ENCODE measurements around the gene CACTIN. TPM values are rescaled to one million over a fixed set of nuclear protein-coding genes. Genes with fewer than 3 reads are reported as not detected.
"Not testable (repeated sequence)": the region's sequence is repeated elsewhere in the genome, so short reads cannot be mapped to it uniquely, and the experiment has no call there.

CACTIN gene
- polyA plus RNA-seq, 3 donors from 2014 or later = 1.4 to 18.0 (median 5.6) TPM

DNA sequence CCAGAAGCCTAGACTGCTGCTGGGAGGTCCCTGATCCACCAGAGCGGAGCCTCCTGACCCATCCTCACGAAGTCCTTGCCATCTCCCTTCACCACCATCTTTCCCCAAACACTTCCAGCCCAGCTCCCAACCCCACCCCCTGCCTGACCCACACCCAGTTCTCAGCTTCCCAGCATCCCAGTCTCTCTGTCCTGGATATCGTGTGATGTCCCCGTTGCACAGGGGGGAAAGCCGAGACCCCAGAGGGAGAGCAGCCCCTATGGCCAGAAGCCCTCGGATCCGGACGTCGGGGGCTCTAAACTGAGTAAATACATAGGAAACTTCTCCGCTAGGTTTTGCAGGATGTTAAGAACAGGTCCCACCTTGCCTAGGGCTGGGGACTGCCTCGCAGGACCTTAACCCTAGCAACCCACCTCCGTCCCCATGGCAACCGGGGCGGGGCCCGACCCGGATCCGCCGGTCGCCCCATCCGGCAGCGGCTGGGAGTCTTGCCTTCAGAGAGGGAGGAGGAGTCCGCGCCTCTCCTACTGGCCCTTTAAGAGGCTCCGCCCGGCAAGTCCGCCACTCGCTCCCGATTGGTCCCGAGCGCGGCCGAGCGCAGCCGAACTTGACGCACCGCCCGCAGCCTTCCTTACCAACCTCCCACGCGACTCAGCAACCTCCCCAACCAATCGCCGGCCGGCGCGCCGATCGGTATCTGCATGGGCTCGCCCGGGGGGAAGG lies 54.3 kb downstream of the CACTIN start:
- H3K4me3 Mint-ChIP-seq = peak overlapping the region; percentile 73 to 85 (median 79)
- peaks cover 0 to 6% (median 0%) of the 10 kb centered on the region in 3 donors for H3K36me3 Mint-ChIP-seq
- no peaks in the 10 kb centered on the region for H3K9me3 Mint-ChIP-seq
- H3K27me3 Mint-ChIP-seq (ENCODE audit: low read depth in 3 of 3) = peaks cover 0 to 8% (median 4%) of the 10 kb centered on the region in 3 donors
- peaks cover 11 to 13% of the 10 kb centered on the region in 2 donors for H3K4me1 Mint-ChIP-seq
- DNase-seq = peak; percentile 97 to 98 (median 98)
- peak overlapping the region in 4 of 6 donors; percentile 36 to 77 (median 61) for H3K27ac Mint-ChIP-seq

DNA sequence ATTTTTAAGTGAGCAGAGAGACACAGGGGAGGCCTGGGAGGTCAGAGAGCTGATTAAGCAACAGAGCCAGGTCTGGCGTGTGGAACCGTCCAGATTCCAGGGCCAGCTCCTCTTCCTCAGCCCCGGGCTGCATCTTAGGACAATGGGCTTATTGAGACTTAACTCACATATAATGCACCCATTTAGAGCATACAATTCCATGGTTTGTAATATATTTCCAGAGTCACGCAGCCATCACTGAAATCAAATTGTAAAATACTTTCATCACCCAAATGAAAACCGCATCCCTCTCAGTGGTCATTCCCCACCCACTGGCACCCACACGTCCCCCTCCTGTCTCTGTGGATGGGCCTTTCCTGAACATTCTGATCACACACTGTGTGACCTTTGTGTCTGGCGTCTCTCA lies 56.0 kb downstream of the CACTIN start:
- no peak overlapping the region for H3K4me3 Mint-ChIP-seq
- peaks cover 0 to 8% (median 4%) of the 10 kb centered on the region in 3 donors for H3K27me3 Mint-ChIP-seq (ENCODE audit: low read depth in 3 of 3)
- peak overlapping the region in 1 of 6 donors; percentile 58 for H3K27ac Mint-ChIP-seq
- no peak for DNase-seq
- H3K36me3 Mint-ChIP-seq = peaks cover 0 to 6% (median 0%) of the 10 kb centered on the region in 3 donors
- H3K9me3 Mint-ChIP-seq = no peaks in the 10 kb centered on the region
- H3K4me1 Mint-ChIP-seq = peaks cover 11 to 13% of the 10 kb centered on the region in 2 donors

DNA sequence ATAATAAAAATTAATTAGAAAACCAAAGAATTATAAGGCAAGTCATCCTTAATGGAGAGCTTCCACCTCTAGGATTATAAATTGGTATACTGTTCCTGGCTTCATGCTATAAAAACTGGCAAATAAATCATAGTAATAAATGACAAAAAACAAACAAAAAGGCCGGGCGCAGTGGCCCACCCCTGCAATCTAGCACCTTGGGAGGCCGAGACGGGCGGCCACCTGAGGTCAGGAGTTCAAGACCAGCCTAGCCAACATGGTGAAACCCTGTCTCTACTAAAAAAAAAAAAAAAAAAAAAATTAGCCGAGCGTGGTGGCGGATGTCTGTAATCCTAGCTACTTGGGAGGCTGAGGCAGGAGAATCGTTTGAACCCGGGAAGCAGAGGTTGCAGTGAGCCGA lies 56.5 kb downstream of the CACTIN start:
- H3K36me3 Mint-ChIP-seq; H3K9me3 Mint-ChIP-seq; H3K27ac Mint-ChIP-seq; H3K27me3 Mint-ChIP-seq (ENCODE audit: low read depth in 3 of 3); DNase-seq; H3K4me3 Mint-ChIP-seq: not testable (repeated sequence)
- peaks cover 9 to 11% of the 10 kb centered on the region in 2 donors for H3K4me1 Mint-ChIP-seq

DNA sequence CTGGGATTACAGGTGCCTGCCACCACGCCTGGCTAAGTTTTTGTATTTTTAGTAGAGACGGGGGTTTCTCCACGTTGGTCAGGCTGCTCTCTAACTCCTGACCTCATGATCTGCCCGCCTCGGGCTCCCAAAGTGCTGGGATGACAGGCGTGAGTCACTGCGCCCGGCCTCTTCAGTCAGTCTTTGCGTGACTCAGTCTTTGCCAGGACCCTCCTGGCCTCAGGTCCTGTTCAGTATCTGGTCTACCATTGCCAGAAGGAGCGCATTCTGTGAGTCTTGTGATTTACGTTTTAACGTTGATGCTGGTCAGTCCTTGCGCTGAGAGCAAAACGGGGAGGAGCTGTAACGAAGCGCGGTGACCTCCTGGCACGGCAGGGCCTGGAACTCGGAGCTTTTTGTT lies 61.5 kb downstream of the CACTIN start:
- Mint-ChIP-seq H3K27me3 (ENCODE audit: low read depth in 3 of 3) (no peaks in the 10 kb centered on the region), H3K36me3 (no peaks in the 10 kb centered on the region), H3K9me3 (no peaks in the 10 kb centered on the region), H3K4me3 (no peak overlapping the region), H3K27ac (no peak overlapping the region), H3K4me1 (no peaks in the 10 kb centered on the region)
- no peak for DNase-seq

DNA sequence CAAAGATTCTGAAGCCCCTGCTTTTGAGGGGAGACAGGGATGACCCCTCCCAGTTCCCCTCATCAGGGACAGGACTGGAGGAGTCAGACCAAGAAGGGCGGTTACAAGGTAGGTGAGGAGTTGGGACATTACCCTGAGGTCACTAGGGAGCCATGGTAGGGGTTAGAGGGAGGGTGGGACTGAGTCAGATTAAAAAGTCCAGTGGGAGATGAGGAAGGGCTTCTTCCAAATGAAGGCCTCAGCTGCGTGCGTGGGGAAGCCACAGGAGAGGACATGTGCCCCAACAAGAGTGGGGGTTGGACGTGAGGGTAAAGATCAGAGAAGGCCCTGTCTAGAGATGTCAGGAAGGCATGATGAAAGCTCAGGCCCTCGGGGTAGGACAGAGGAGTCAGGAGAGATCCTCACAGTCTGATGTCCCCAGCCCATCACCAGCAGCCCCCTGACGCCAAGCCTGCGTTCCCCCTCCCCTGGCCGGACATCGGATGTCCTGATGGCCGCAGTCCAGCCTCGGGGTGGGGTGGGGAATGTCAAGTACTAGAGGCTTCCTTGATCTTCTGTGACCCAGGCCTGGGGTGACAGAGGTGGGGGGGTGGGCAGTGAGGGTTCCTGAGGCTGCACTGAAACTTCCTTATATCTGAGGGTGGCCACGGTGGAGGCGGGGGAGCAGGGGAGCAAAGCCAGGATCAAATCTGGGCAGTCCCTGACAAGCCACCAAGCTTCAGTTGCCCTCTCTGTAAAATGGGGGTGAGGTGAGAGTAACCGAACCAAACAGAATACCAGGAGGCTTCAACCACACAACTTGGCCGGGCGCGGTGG lies 62.7 kb downstream of the CACTIN start:
- Mint-ChIP-seq H3K27ac (no peak overlapping the region), H3K9me3 (no peaks in the 10 kb centered on the region), H3K27me3 (ENCODE audit: low read depth in 3 of 3) (no peaks in the 10 kb centered on the region), H3K36me3 (no peaks in the 10 kb centered on the region), H3K4me1 (no peaks in the 10 kb centered on the region), H3K4me3 (no peak overlapping the region)
- DNase-seq = no peak

Other genes with a start within 250 kb of the CACTIN start
- 1 to 10 TPM in 2 of 3 donors, not detected in 1; 1.5 to 2.1 TPM for gene SMIM24, start 146.3 kb downstream of the CACTIN start, polyA plus RNA-seq
- not detected for gene SMIM44, start 143.3 kb downstream of the CACTIN start, polyA plus RNA-seq
- gene DOHH, start 126.1 kb downstream of the CACTIN start, polyA plus RNA-seq = 10 to 100 TPM in 1 of 3 donors, 1 to 10 TPM in 2; 6.8 to 18.4 (median 9.1) TPM
- 10 to 100 TPM in 1 of 3 donors, 1 to 10 TPM in 2; 6.8 to 14.2 (median 9.7) TPM for gene FZR1, start 120.5 kb downstream of the CACTIN start, polyA plus RNA-seq
- gene TEKTIP1, start 87.6 kb downstream of the CACTIN start, polyA plus RNA-seq = not detected
- 10 to 100 TPM; 17.1 to 26.9 (median 25.6) TPM for gene MFSD12, start 69.2 kb downstream of the CACTIN start, polyA plus RNA-seq
- 10 to 100 TPM; 42.9 to 74.8 (median 60.1) TPM for gene HMG20B, start 53.8 kb downstream of the CACTIN start, polyA plus RNA-seq
- gene GIPC3, start 41.3 kb downstream of the CACTIN start, polyA plus RNA-seq = under 1 TPM in 2 of 3 donors, not detected in 1; 0.04 to 0.95 TPM
- 1 to 10 TPM; 3.1 to 9.5 (median 3.1) TPM for gene TBXA2R, start 19.9 kb downstream of the CACTIN start, polyA plus RNA-seq
- gene PIP5K1C, start 73.7 kb upstream of the CACTIN start, polyA plus RNA-seq = 10 to 100 TPM in 1 of 3 donors, 1 to 10 TPM in 1, not detected in 1; 4.3 to 25.7 TPM
- under 1 TPM in 1 of 3 donors, not detected in 2; 0.34 TPM for gene TJP3, start 81.6 kb upstream of the CACTIN start, polyA plus RNA-seq
- 10 to 100 TPM; 24.2 to 32.4 (median 31.2) TPM for gene APBA3, start 134.9 kb upstream of the CACTIN start, polyA plus RNA-seq
- 100 to 1,000 TPM; 116 to 167 (median 122) TPM for gene MRPL54, start 135.9 kb upstream of the CACTIN start, polyA plus RNA-seq
- not detected for gene RAX2, start 145.4 kb upstream of the CACTIN start, polyA plus RNA-seq
- gene MATK, start 159.6 kb upstream of the CACTIN start, polyA plus RNA-seq = 100 to 1,000 TPM; 326 to 436 (median 418) TPM
- 1 to 10 TPM; 2.1 to 5.4 (median 3.1) TPM for gene ZFR2, start 242.2 kb upstream of the CACTIN start, polyA plus RNA-seq